Immature natural killer cell (primary cell): Measurements from ENCODE around the gene POU5F1. TPM values are rescaled to one million over a fixed set of nuclear protein-coding genes. Genes with fewer than 3 reads are reported as not detected.

Experiments
- DNase-seq, 3 donors: peaks; one replicate each; pipeline ENCODE4 v3.0.0; 2022; ENCODE audit warnings: mixed read lengths in 1 of 3
- H3K27ac Mint-ChIP-seq, 6 donors: one replicate each; pipeline ENCODE4 v1.8.0; 2020; ENCODE audit warnings: mixed read lengths in 6 of 6, mild to moderate bottlenecking in 5 of 6, inconsistent platforms in 4 of 6, moderate library complexity in 3 of 6
- H3K27me3 Mint-ChIP-seq, 3 donors: one replicate each; pipeline ENCODE4 v1.8.0; 2020 to 2021; ENCODE audit warnings: low read depth in 3 of 3, mild to moderate bottlenecking in 3 of 3, mixed read lengths in 3 of 3, moderate library complexity in 3 of 3, inconsistent platforms in 1 of 3
- H3K36me3 Mint-ChIP-seq, 3 donors: one replicate each; pipeline ENCODE4 v1.8.0; 2020; ENCODE audit warnings: mixed read lengths in 3 of 3, inconsistent platforms in 2 of 3, mild to moderate bottlenecking in 2 of 3
- H3K4me1 Mint-ChIP-seq, 2 donors: one replicate each; pipeline ENCODE4 v1.8.0; 2020; ENCODE audit warnings: inconsistent platforms in 2 of 2, mild to moderate bottlenecking in 2 of 2, mixed read lengths in 2 of 2, moderate library complexity in 1 of 2
- H3K4me3 Mint-ChIP-seq, 5 donors: one replicate each; pipeline ENCODE4 v1.8.0; 2020; ENCODE audit warnings: mild to moderate bottlenecking in 5 of 5, mixed read lengths in 5 of 5, inconsistent platforms in 3 of 5, moderate library complexity in 3 of 5
- H3K9me3 Mint-ChIP-seq, 6 donors: one replicate each; pipeline ENCODE4 v1.8.0; 2020; ENCODE audit warnings: mild to moderate bottlenecking in 6 of 6, mixed read lengths in 6 of 6, inconsistent platforms in 4 of 6, moderate library complexity in 3 of 6
- polyA plus RNA-seq, 3 donors: library from polyadenylated mRNA; unstranded; fragments of 300-500 nt; fragmentation: Illumina TruSeq; gene quantifications; one replicate each; pipeline ENCODE4 v1.2.3, GENCODE V29; 2021

POU5F1 gene
- polyA plus RNA-seq, 3 donors from 2014 or later, result 0.15 TPM; not detected in 2

- Mint-ChIP-seq H3K4me3 (peak overlapping the region in 3 of 5 donors; percentile 93 to 96 (median 94)), H3K27ac (no peak overlapping the region), H3K4me1 (peaks cover 25 to 32% of the 10 kb centered on the region in 2 donors), H3K27me3 (peaks cover 2 to 7% (median 2%) of the 10 kb centered on the region in 3 donors), H3K9me3 (no peaks in the 10 kb centered on the region), H3K36me3 (peaks cover 0 to 8% (median 4%) of the 10 kb centered on the region in 3 donors)
- no peak for DNase-seq
These were observed 13.8 kb downstream of the POU5F1 start for GRCh38 chr6:31156641-31157040.

DNA sequence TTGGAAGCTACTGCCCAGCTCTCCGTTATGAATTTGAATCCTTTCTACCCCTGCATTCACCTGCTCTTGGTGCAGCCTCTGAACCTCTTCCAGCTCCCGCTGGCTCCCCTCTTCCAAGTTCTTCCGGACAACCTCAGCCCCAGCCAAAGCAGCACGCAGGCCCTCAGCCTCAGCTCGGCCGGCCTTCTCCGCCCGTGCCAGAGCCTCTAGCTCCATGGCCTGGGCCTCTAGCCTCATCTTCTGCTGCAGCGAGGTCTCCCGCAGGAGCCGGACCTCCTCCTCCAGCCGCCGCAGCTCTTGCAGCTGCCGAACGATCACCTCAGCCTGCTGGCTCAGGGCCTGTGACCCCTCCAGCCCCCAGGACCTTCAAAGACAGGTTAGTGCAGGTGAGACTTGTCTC is 16.0 kb downstream of the POU5F1 start:
- no peak for DNase-seq
- Mint-ChIP-seq H3K9me3 (no peaks in the 10 kb centered on the region), H3K36me3 (peaks cover 0 to 20% (median 7%) of the 10 kb centered on the region in 3 donors), H3K27me3 (peaks cover 2 to 6% (median 2%) of the 10 kb centered on the region in 3 donors), H3K4me1 (peaks cover 20 to 26% of the 10 kb centered on the region in 2 donors), H3K27ac (no peak overlapping the region), H3K4me3 (no peak overlapping the region)

GRCh38 chr6:31152781-31153180 is 17.7 kb downstream of the POU5F1 start:
- no peak overlapping the region for H3K27ac Mint-ChIP-seq

DNA sequence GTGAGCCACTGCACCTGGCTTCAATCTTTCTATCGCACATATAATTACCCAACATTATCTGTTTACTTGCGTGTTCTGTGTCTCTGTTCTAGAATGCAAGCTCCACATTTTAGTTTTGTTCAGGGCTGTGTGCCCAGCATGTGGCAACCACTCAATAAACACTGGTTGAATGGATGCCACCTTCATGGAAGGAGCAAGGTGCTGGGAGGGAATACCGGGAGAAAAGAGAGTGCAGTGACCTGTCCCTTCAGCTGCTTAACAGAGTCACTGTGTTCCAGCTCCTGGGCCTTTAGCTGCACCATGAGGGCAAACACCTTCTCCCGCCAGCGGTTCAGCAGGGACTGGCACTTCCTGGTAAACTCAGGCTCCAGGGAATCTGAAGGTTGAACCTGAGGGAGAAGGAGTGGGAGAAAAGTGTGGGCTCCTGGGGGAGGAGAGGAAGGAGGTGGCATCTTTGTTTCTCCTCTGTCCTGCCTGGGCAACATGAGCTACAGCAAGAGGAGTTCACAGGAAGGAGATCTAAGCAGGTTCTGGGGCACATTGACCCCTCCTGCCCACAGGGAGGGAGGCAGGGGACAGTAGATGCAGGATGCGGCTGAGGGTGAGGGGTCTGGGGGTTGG is 20.5 kb downstream of the POU5F1 start:
- Mint-ChIP-seq H3K27ac (no peak overlapping the region), H3K36me3 (peaks cover 0 to 25% (median 7%) of the 10 kb centered on the region in 3 donors), H3K27me3 (peaks cover 0 to 3% (median 2%) of the 10 kb centered on the region in 3 donors), H3K9me3 (no peaks in the 10 kb centered on the region), H3K4me3 (no peak overlapping the region), H3K4me1 (no peaks in the 10 kb centered on the region)
- no peak for DNase-seq

More at GRCh38 chr6:31152781-31153180, 17.7 kb downstream of the POU5F1 start:
- DNase-seq, result no peak
- Mint-ChIP-seq H3K4me1 (peaks cover 9% of the 10 kb centered on the region in 2 donors), H3K4me3 (no peak overlapping the region), H3K27me3 (peaks cover 0 to 2% (median 0%) of the 10 kb centered on the region in 3 donors), H3K9me3 (no peaks in the 10 kb centered on the region), H3K36me3 (peaks cover 0 to 20% (median 7%) of the 10 kb centered on the region in 3 donors)

DNA sequence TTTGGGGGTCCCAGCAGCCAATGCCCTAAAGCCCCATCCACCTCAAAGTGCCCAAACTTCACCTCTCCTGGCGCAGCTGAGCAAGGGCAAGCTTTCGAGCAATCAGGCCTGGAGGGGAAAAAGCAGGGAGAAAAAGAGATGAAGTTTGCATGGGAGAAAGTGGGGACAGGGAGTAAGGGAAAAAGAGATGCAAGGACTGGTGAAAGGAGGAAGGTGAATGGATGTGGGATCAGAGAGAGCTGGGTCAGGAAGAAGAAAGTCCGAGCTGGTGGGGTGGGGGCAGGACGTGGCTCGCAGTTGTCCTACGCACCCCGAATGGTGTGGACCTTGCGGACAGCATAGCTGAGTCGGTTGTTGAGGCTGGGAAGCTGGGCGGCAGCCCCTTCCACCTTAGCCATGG is 25.1 kb downstream of the POU5F1 start:
- Mint-ChIP-seq H3K27ac (no peak overlapping the region), H3K4me1 (no peaks in the 10 kb centered on the region), H3K4me3 (no peak overlapping the region), H3K27me3 (peaks cover 0 to 2% (median 1%) of the 10 kb centered on the region in 3 donors), H3K36me3 (peaks cover 0 to 10% (median 3%) of the 10 kb centered on the region in 3 donors), H3K9me3 (no peaks in the 10 kb centered on the region)
- DNase-seq, result no peak

GRCh38 chr6:31144970-31145340 is 25.5 kb downstream of the POU5F1 start:
- peaks cover 0 to 10% (median 3%) of the 10 kb centered on the region in 3 donors for H3K36me3 Mint-ChIP-seq
- no peaks in the 10 kb centered on the region for H3K9me3 Mint-ChIP-seq
- H3K27ac Mint-ChIP-seq, result no peak overlapping the region
- no peak for DNase-seq
- H3K27me3 Mint-ChIP-seq, result peaks cover 0 to 2% (median 1%) of the 10 kb centered on the region in 3 donors
- no peaks in the 10 kb centered on the region for H3K4me1 Mint-ChIP-seq
- no peak overlapping the region for H3K4me3 Mint-ChIP-seq

- H3K27ac Mint-ChIP-seq, result no peak overlapping the region
These were observed 26.0 kb downstream of the POU5F1 start for GRCh38 chr6:31144296-31144969.

GRCh38 chr6:31143148-31143547 is 27.3 kb downstream of the POU5F1 start:
- Mint-ChIP-seq H3K27ac (no peak overlapping the region), H3K36me3 (peaks cover 0 to 10% (median 0%) of the 10 kb centered on the region in 3 donors), H3K27me3 (peaks cover 0 to 2% (median 1%) of the 10 kb centered on the region in 3 donors), H3K9me3 (no peaks in the 10 kb centered on the region), H3K4me1 (no peaks in the 10 kb centered on the region), H3K4me3 (no peak overlapping the region)
- DNase-seq, result no peak

More at GRCh38 chr6:31144296-31144969, 26.0 kb downstream of the POU5F1 start:
- Mint-ChIP-seq H3K4me3 (no peak overlapping the region), H3K36me3 (peaks cover 0 to 10% (median 0%) of the 10 kb centered on the region in 3 donors), H3K4me1 (no peaks in the 10 kb centered on the region), H3K27me3 (peaks cover 0 to 2% (median 1%) of the 10 kb centered on the region in 3 donors), H3K9me3 (no peaks in the 10 kb centered on the region)
- DNase-seq, result no peak

DNA sequence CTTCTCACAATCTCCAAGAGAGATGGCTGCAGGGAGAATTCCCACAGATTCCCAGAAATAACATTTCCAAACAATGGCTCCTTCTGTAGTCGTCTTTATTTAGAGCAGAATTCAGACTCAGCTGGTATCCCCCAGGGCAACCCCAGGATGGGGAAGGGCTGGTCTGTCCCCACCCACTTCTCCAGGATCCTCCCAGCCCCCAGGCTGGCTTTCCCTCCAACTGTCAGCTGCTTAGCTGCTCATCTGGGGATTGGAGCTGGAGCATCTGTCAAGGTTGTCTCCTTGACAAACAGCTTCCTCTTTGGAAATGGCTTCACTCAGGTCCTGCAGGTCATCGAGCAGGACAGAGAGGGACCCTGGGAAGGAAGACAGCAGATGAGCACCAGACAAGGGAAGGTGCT is 28.1 kb downstream of the POU5F1 start:
- Mint-ChIP-seq H3K36me3 (peaks cover 0 to 10% (median 0%) of the 10 kb centered on the region in 3 donors), H3K27ac (no peak overlapping the region), H3K4me1 (peaks cover 5 to 6% of the 10 kb centered on the region in 2 donors), H3K4me3 (no peak overlapping the region), H3K9me3 (no peaks in the 10 kb centered on the region), H3K27me3 (peaks cover 0 to 2% (median 1%) of the 10 kb centered on the region in 3 donors)
- no peak for DNase-seq

DNA sequence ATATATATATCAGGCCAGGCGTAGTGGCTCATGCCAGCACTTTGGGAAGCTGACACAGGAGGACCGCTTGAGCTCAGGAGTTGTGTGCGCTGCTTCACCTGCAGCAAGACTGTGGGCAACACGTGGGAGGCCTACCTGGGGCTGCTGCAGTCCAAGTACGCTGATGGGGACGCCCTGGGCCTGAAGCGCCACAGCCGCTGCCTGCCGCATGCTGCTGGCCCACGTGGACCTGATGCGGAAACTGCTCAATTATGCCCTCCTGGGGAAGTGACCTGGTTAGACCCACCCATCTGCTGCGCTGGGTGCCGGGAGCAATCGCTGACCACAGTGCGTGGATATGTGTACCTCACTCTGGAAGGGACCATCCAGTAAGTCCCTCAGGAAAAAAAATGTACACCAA is 29.8 kb downstream of the POU5F1 start:
- Mint-ChIP-seq H3K27me3 (no peaks in the 10 kb centered on the region), H3K9me3 (no peaks in the 10 kb centered on the region), H3K4me3 (no peak overlapping the region), H3K4me1 (peaks cover 6 to 7% of the 10 kb centered on the region in 2 donors), H3K27ac (no peak overlapping the region), H3K36me3 (peaks cover 0 to 10% (median 0%) of the 10 kb centered on the region in 3 donors)
- no peak for DNase-seq

- peaks cover 0 to 4% (median 0%) of the 10 kb centered on the region in 3 donors for H3K36me3 Mint-ChIP-seq
- peaks cover 6 to 7% of the 10 kb centered on the region in 2 donors for H3K4me1 Mint-ChIP-seq
- H3K27ac Mint-ChIP-seq, result no peak overlapping the region
- no peak for DNase-seq
- H3K4me3 Mint-ChIP-seq, result no peak overlapping the region
- H3K27me3 Mint-ChIP-seq, result no peaks in the 10 kb centered on the region
- H3K9me3 Mint-ChIP-seq, result no peaks in the 10 kb centered on the region
These were observed 30.9 kb downstream of the POU5F1 start for GRCh38 chr6:31139599-31139998.

DNA sequence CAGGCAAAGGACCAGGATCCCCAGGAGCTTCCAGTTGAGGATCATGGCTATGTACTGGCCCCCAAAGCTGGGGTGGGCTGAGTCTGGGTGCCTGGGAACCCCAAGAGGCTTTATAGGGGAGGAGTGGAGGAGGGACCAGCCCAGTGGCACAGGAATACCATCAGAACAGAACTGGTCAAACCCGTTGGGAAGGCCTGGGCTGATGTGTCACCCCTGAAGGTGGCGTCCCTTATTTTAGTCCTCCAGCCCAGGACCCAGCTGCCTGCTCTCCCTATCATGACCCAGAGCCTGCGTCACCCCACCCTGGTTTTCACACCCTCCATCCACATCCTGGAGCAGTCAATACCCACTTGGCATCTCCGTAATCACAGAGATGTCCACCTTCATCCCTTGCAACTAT is 31.5 kb downstream of the POU5F1 start, which contains the start of gene PSORS1C2:
Gene PSORS1C2, minus strand, starts transcription at position 85 of the 400 bp plus-strand sequence. Its CDS starts 40 bp downstream, at position 45.
- peaks cover 0 to 4% (median 0%) of the 10 kb centered on the region in 3 donors for H3K36me3 Mint-ChIP-seq
- H3K4me3 Mint-ChIP-seq, result peak within 1 kb of the TSS in 3 of 5 donors; percentile 77 to 92 (median 78)
- no peak for DNase-seq
- peak within 1 kb of the TSS in 1 of 6 donors; percentile 88 for H3K27ac Mint-ChIP-seq
- peaks cover 6 to 7% of the 10 kb centered on the region in 2 donors for H3K4me1 Mint-ChIP-seq
- H3K27me3 Mint-ChIP-seq, result no peaks in the 10 kb centered on the region
- no peaks in the 10 kb centered on the region for H3K9me3 Mint-ChIP-seq

- Mint-ChIP-seq H3K27ac (no peak overlapping the region), H3K9me3 (no peaks in the 10 kb centered on the region), H3K4me3 (no peak overlapping the region), H3K27me3 (no peaks in the 10 kb centered on the region), H3K36me3 (no peaks in the 10 kb centered on the region), H3K4me1 (peaks cover 6 to 7% of the 10 kb centered on the region in 2 donors)
- DNase-seq, result no peak
These were observed 34.8 kb downstream of the POU5F1 start for GRCh38 chr6:31135710-31136109.

DNA sequence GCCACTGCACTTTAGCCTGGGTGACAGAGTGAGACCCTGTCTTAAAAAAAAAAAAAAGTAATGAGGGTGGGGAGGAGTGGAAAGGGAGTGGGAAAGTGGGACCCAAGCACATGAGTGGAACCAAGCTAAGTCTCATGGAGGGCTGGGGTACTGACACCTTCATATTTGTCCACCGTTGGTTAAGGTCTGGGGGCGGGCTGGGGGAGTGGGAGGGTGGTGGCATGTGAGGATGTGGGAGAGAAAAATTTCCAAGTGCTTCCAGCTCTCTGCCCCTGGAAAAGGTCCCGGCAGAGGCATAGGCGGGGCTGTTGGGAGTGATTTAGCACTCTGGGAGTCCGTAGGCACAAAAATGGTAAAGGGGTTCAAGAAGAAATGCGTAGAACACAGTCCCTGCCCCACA is 37.7 kb downstream of the POU5F1 start:
- H3K27ac Mint-ChIP-seq, result no peak overlapping the region
- no peaks in the 10 kb centered on the region for H3K9me3 Mint-ChIP-seq
- H3K27me3 Mint-ChIP-seq, result peaks cover 2 to 5% (median 5%) of the 10 kb centered on the region in 3 donors
- no peak for DNase-seq
- no peaks in the 10 kb centered on the region for H3K36me3 Mint-ChIP-seq
- H3K4me3 Mint-ChIP-seq, result no peak overlapping the region
- H3K4me1 Mint-ChIP-seq, result peaks cover 3 to 6% of the 10 kb centered on the region in 2 donors
